Glutamatergic neuron (in vitro differentiated cells): ENCODE results near the gene INSC. TPM values are rescaled to one million over a fixed set of nuclear protein-coding genes. Genes with fewer than 3 reads are reported as not detected.

ENCODE experiments used
- DNase-seq: peaks from one replicate; pipeline ENCODE4 v3.0.0; 2022
- H3K27ac Mint-ChIP-seq: one replicate; pipeline ENCODE4 v1.8.0; 2020; ENCODE audit warnings: mild to moderate bottlenecking, mixed read lengths, inconsistent platforms; ENCODE audit not compliant: unreplicated experiment
- H3K27me3 Mint-ChIP-seq: one replicate; pipeline ENCODE4 v1.8.0; 2020; ENCODE audit warnings: mild to moderate bottlenecking, moderate library complexity, mixed read lengths, inconsistent platforms; ENCODE audit not compliant: unreplicated experiment
- H3K36me3 Mint-ChIP-seq: one replicate; pipeline ENCODE4 v1.8.0; 2020; ENCODE audit warnings: mild to moderate bottlenecking, mixed read lengths, inconsistent platforms; ENCODE audit not compliant: unreplicated experiment
- H3K4me1 Mint-ChIP-seq: one replicate; pipeline ENCODE4 v1.8.0; 2020; ENCODE audit warnings: mild to moderate bottlenecking, low read depth, mixed read lengths, inconsistent platforms; ENCODE audit not compliant: unreplicated experiment
- H3K4me3 Mint-ChIP-seq: one replicate; pipeline ENCODE4 v1.8.0; 2020; ENCODE audit warnings: mild to moderate bottlenecking, mixed read lengths, inconsistent platforms; ENCODE audit not compliant: unreplicated experiment
- H3K9me3 Mint-ChIP-seq: one replicate; pipeline ENCODE4 v1.8.0; 2020; ENCODE audit warnings: mild to moderate bottlenecking, moderate library complexity, mixed read lengths, inconsistent platforms; ENCODE audit not compliant: unreplicated experiment
- CTCF ChIP-seq: fragments of 200-600 bp; sonication (generic); IDR thresholded peaks from one replicate; pipeline ENCODE4 v1.5.0; 2021; ENCODE audit not compliant: partially characterized antibody, unreplicated experiment
- total RNA-seq: library from RNA; stranded (reverse); fragmentation: NEBNext Ultra II Directional; extraction: Animal tissue kit (Norgen Biotek cat#: 25700); gene quantifications from one replicate; pipeline ENCODE4 v1.2.1, GENCODE V29; 2021; ENCODE audit not compliant: unreplicated experiment

The INSC gene
- total RNA-seq, 1 donor from 2014 or later: not detected

- H3K4me1 Mint-ChIP-seq: no peaks in the 10 kb centered on the region
- no peak for DNase-seq
- H3K9me3 Mint-ChIP-seq: no peaks in the 10 kb centered on the region
- no peak overlapping the region for H3K27ac Mint-ChIP-seq
- H3K4me3 Mint-ChIP-seq: no peak overlapping the region
- TF ChIP-seq CTCF: no peak
- peaks cover 1% of the 10 kb centered on the region for H3K27me3 Mint-ChIP-seq
- no peaks in the 10 kb centered on the region for H3K36me3 Mint-ChIP-seq
These were observed 112.3 kb downstream of the INSC start for GRCh38 chr11:15227011-15227410.

- no peaks in the 10 kb centered on the region for H3K36me3 Mint-ChIP-seq
- no peaks in the 10 kb centered on the region for H3K4me1 Mint-ChIP-seq
- no peak for TF ChIP-seq CTCF
- H3K27me3 Mint-ChIP-seq: peaks cover 1% of the 10 kb centered on the region
- no peak overlapping the region for H3K4me3 Mint-ChIP-seq
- no peak for DNase-seq
- H3K27ac Mint-ChIP-seq: no peak overlapping the region
- H3K9me3 Mint-ChIP-seq: no peaks in the 10 kb centered on the region
These were observed 113.7 kb downstream of the INSC start for GRCh38 chr11:15228331-15228849.

GRCh38 chr11:15229069-15229468 is 114.3 kb downstream of the INSC start:
- Mint-ChIP-seq H3K4me3 (no peak overlapping the region), H3K27ac (no peak overlapping the region), H3K4me1 (no peaks in the 10 kb centered on the region), H3K9me3 (no peaks in the 10 kb centered on the region), H3K36me3 (no peaks in the 10 kb centered on the region), H3K27me3 (peaks cover 1% of the 10 kb centered on the region)
- no peak for TF ChIP-seq CTCF
- no peak for DNase-seq

- TF ChIP-seq CTCF: no peak
- H3K36me3 Mint-ChIP-seq: no peaks in the 10 kb centered on the region
These were observed 117.8 kb downstream of the INSC start for GRCh38 chr11:15232496-15232895.

DNA sequence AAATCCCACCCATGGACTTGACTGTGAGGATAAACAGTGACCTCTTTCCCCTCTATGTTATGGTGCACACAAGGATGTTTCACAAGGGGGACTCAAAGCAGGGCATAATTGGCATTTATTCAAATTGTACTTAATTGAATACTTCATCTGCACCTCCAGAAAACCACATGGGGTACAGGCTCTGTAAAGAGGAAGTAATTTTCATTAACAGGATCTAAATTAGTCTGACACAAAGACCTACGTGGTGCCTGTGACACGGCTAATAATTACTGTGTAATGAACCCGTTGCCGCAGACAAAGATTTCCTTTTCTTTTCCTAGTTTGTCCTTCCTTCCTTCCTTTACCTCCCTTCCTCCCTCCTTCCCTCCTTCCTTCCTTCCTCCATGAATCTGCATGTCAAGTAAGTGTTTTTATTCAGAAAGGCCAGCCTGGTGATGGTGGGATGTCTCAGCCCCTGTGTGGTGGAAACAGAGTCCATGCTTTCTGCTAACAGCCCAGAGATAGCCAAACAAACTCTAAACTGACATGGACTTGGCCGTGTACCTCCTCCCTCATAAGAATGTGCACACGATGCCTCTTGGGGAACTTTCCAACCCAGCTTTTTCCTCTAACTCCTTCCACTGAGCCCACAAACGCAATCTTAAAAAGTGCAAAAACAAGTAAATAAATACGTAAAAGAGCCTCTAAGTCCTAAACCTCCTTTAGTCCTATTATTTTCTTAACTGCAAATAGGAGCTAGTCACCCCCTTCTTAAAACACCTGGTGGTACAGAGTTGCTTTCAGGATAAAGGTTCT is 118.8 kb downstream of the INSC start:
- no peaks in the 10 kb centered on the region for H3K36me3 Mint-ChIP-seq
- no peak for TF ChIP-seq CTCF
- H3K9me3 Mint-ChIP-seq: peaks cover 3% of the 10 kb centered on the region
- no peaks in the 10 kb centered on the region for H3K4me1 Mint-ChIP-seq
- H3K27me3 Mint-ChIP-seq: peaks cover 1% of the 10 kb centered on the region
- no peak overlapping the region for H3K4me3 Mint-ChIP-seq
- DNase-seq: no peak
- H3K27ac Mint-ChIP-seq: no peak overlapping the region

More at GRCh38 chr11:15232496-15232895, 117.8 kb downstream of the INSC start:
- DNase-seq: no peak
- no peak overlapping the region for H3K4me3 Mint-ChIP-seq
- H3K4me1 Mint-ChIP-seq: no peaks in the 10 kb centered on the region
- H3K9me3 Mint-ChIP-seq: peaks cover 2% of the 10 kb centered on the region
- H3K27me3 Mint-ChIP-seq: peaks cover 1% of the 10 kb centered on the region
- H3K27ac Mint-ChIP-seq: no peak overlapping the region
